ENCODE results near the gene TIMM23B. TPM values are rescaled to one million over a fixed set of nuclear protein-coding genes. Genes with fewer than 3 reads are reported as not detected.
"Not testable (repeated sequence)": the region's sequence is repeated elsewhere in the genome, so short reads cannot be mapped to it uniquely, and the experiment has no call there.

Gene TIMM23B, protein sequence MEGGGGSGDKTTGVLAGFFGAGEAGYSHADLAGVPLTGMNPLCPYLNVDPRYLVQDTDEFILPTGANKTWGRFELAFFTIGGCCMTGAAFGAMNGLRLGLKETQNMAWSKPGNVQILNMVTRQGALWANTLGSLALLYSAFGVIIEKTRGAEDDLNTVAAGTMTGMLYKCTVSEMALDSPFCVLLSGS
- 22.2 TPM for polyA plus RNA-seq (2013)

DNA sequence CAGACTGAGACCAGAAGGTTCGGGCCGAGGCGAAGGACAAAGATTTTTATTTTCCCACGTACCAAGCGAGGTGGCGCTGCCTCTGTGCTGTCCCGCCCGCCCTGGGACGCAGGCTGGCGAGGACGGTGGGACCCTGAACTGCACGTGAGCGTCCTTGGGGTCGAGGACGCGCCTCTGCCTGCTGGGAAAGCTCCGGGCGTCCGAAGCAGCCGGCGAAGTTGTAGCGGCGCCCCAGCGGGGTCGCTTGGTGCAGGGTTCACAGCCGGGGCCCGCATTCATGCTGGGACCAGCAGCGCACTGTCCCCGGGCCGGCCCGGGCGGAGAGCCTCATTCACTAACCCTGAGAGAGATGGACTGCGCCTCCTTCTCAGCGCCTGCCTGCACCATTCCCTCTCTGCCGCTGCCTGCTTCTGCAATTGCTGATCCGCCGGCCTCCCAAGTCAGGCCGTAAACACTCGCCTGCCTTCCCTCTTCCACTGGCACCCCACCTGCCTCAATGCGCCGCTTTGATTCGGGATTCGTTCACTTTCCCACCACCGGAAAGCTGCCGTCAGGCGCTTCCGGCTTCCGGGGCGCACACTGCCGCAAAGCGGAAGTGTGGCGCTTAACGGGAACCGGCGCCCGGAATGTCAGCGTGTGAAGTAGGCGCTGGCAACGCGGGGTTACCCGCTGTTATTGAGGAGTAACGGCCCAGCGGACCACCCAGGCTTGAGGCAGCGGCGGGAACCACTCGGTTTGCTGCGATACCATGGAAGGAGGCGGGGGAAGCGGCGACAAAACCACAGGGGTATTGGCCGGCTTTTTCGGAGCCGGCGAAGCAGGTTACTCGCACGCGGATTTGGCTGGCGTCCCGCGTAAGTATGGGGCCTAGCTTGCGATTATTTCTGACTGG, at the start of gene TIMM23B, which contains the start of gene PARG:
Gene TIMM23B (plus strand): TSS at position 607 of the 892 bp plus-strand sequence. CDS start 142 bp downstream, at position 749.
Gene PARG (minus strand): TSS at position 581 of the 892 bp plus-strand sequence. CDS start 302 bp downstream, at position 279.
- POLR2A ChIA-PET = not testable (repeated sequence)

DNA sequence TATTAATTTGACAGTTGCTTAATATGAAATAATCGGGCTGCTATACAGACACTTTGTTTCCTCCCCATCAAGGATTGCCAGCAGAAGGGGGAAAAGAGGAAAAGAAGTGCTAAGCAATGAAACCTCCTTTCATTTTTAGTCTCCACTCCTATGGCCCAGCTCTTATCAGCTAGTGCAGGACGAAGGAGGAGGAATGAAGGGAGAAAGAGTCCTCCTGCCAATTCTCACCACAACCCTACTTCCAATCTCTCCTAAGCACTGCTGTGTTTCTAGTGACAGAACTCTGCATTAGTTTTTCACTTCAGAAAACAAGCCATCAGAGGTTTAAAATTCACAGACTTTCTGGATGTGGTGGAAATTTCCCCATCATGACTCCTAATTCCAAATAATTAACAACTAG, 41.9 kb upstream of the TIMM23B start:
- H3K4me3 ChIP-seq (ENCODE audit: control insufficient read depth in 1 of 7, extremely low read depth in 1 of 7, insufficient read depth in 4 of 7, low read depth in 2 of 7, low read length in 6 of 7); H3K4me1 ChIP-seq (ENCODE audit: control extremely low read depth in 1 of 4, control insufficient read depth in 4 of 4, insufficient read depth in 4 of 4, low read length in 3 of 4); H3K9me3 ChIP-seq (ENCODE audit: control extremely low read depth in 1 of 5, control insufficient read depth in 4 of 5, insufficient read depth in 2 of 5, low read depth in 1 of 5, low read length in 4 of 5); H3K36me3 ChIP-seq (ENCODE audit: control insufficient read depth in 4 of 4, insufficient read depth in 4 of 4, low read length in 3 of 4); H3K27ac ChIP-seq (ENCODE audit: insufficient read depth in 1 of 2, low read depth in 1 of 2, low read length in 2 of 2, poor library complexity in 1 of 2, severe bottlenecking in 2 of 2); CTCF ChIA-PET; H3K27me3 ChIP-seq (replicated peaks in 2 of 5; ENCODE audit: control insufficient read depth in 4 of 5, insufficient read depth in 5 of 5, low read length in 4 of 5); POLR2A ChIA-PET; DNase-seq: not testable (repeated sequence)
- no CpG with 5 or more reads among the region's 2 CpGs for WGBS (ENCODE audit: insufficient coverage)

More for the DNA sequence above, at the start of gene TIMM23B, which contains the start of gene PARG:
- H3K36me3 ChIP-seq (ENCODE audit: control insufficient read depth in 4 of 4, insufficient read depth in 4 of 4, low read length in 3 of 4); CTCF ChIA-PET; H3K27me3 ChIP-seq (replicated peaks in 2 of 5; ENCODE audit: control insufficient read depth in 4 of 5, insufficient read depth in 5 of 5, low read length in 4 of 5); H3K9me3 ChIP-seq (ENCODE audit: control extremely low read depth in 1 of 5, control insufficient read depth in 4 of 5, insufficient read depth in 2 of 5, low read depth in 1 of 5, low read length in 4 of 5): not testable (repeated sequence)
- WGBS (ENCODE audit: insufficient coverage) = under 1% methylated on average over 64 of the region's 81 CpGs
- DNase-seq = peak; percentile 79 to 90 (median 84)
- H3K4me3 ChIP-seq (ENCODE audit: control insufficient read depth in 1 of 7, extremely low read depth in 1 of 7, insufficient read depth in 4 of 7, low read depth in 2 of 7, low read length in 6 of 7) = peak within 1 kb of the TSS; percentile 68 to 87 (median 82)
- peaks cover 3 to 21% (median 6%) of the 10 kb centered on the region in 4 experiments for H3K4me1 ChIP-seq (ENCODE audit: control extremely low read depth in 1 of 4, control insufficient read depth in 4 of 4, insufficient read depth in 4 of 4, low read length in 3 of 4)
- peak within 1 kb of the TSS; percentile 64 to 85 for H3K27ac ChIP-seq (ENCODE audit: insufficient read depth in 1 of 2, low read depth in 1 of 2, low read length in 2 of 2, poor library complexity in 1 of 2, severe bottlenecking in 2 of 2)

DNA sequence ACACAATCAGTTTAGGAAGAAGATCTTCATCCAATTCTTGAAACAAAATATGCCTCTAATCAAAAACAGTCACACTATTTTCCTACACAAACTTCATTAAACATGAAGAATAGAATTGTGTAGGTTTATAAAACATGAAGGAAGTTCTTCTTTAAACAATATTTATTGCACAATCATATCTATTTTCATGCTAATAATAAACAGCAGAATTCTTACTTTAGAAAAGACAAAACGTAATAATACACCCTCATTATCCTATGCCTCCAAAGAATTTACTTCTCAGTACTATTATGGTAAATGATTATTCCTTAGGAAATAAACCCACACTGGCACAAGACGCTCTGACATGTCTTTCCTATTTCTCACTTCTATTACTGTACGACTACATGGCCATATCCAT, 41.4 kb upstream of the TIMM23B start:
- CTCF ChIA-PET; H3K9me3 ChIP-seq (ENCODE audit: control extremely low read depth in 1 of 5, control insufficient read depth in 4 of 5, insufficient read depth in 2 of 5, low read depth in 1 of 5, low read length in 4 of 5); POLR2A ChIA-PET; H3K4me3 ChIP-seq (ENCODE audit: control insufficient read depth in 1 of 7, extremely low read depth in 1 of 7, insufficient read depth in 4 of 7, low read depth in 2 of 7, low read length in 6 of 7); H3K36me3 ChIP-seq (ENCODE audit: control insufficient read depth in 4 of 4, insufficient read depth in 4 of 4, low read length in 3 of 4); H3K27ac ChIP-seq (ENCODE audit: insufficient read depth in 1 of 2, low read depth in 1 of 2, low read length in 2 of 2, poor library complexity in 1 of 2, severe bottlenecking in 2 of 2); H3K27me3 ChIP-seq (replicated peaks in 2 of 5; ENCODE audit: control insufficient read depth in 4 of 5, insufficient read depth in 5 of 5, low read length in 4 of 5); H3K4me1 ChIP-seq (ENCODE audit: control extremely low read depth in 1 of 4, control insufficient read depth in 4 of 4, insufficient read depth in 4 of 4, low read length in 3 of 4); DNase-seq: not testable (repeated sequence)
- WGBS (ENCODE audit: insufficient coverage) = no CpG with 5 or more reads among the region's 3 CpGs

DNA sequence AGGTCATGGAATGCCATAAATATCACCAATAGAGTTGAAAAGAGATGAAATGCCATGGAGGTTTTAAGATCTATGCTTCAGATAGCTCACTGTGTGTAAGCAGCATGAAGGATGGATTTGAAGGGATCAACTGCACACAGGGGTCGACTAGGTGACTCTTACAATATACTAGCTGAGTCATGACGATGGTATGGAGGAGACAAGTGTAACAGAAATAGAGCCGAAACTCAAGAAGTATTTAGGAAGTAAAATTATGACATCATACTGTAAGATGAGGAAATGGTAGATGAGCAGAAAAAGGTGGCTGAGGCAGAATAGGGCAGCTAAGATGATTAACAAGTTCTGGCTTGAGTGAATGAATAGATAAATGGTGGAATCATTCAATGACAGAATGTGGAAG, 38.0 kb upstream of the TIMM23B start:
- H3K4me3 ChIP-seq (ENCODE audit: control insufficient read depth in 1 of 7, extremely low read depth in 1 of 7, insufficient read depth in 4 of 7, low read depth in 2 of 7, low read length in 6 of 7); H3K36me3 ChIP-seq (ENCODE audit: control insufficient read depth in 4 of 4, insufficient read depth in 4 of 4, low read length in 3 of 4); H3K27me3 ChIP-seq (replicated peaks in 2 of 5; ENCODE audit: control insufficient read depth in 4 of 5, insufficient read depth in 5 of 5, low read length in 4 of 5); H3K4me1 ChIP-seq (ENCODE audit: control extremely low read depth in 1 of 4, control insufficient read depth in 4 of 4, insufficient read depth in 4 of 4, low read length in 3 of 4); DNase-seq; CTCF ChIA-PET; POLR2A ChIA-PET; H3K9me3 ChIP-seq (ENCODE audit: control extremely low read depth in 1 of 5, control insufficient read depth in 4 of 5, insufficient read depth in 2 of 5, low read depth in 1 of 5, low read length in 4 of 5); H3K27ac ChIP-seq (ENCODE audit: insufficient read depth in 1 of 2, low read depth in 1 of 2, low read length in 2 of 2, poor library complexity in 1 of 2, severe bottlenecking in 2 of 2): not testable (repeated sequence)
- WGBS (ENCODE audit: insufficient coverage) = no CpG with 5 or more reads among the region's 3 CpGs

DNA sequence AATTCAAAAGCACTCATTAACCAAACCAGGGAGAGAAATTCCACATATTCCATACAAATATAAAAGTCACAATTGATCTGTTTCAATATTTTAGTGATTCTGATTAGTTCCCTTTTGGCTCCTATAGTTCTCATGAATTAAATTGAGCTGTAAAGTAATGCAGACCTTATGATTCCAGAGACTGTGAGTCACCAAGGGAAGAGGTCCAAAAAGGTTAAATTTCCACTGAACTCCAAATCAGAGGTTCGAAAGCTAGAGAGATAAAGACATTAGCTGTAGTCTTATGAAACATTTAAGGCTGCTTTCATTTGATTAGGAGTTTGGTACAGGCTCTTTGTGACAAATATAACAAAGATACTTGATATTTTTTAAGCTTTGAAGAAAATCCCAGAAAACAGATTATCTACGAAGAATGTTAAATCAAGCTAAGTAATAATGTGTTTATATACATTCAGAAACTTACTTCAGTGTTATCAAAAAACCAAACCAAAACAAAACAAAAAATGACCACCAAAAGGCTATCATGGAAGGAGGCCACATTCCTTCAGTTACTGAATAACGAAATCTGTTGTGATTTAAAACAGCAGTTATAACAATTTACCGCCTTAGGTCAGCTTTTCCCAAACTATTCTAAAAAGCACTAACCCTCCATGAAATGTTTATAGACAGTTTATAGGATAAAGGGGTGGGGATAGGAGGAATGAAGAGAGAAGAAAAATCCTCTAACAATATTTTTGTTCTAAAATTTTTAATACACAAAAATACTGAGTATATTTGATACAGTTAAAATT, 33.4 kb upstream of the TIMM23B start:
- H3K9me3 ChIP-seq (ENCODE audit: control extremely low read depth in 1 of 5, control insufficient read depth in 4 of 5, insufficient read depth in 2 of 5, low read depth in 1 of 5, low read length in 4 of 5); CTCF ChIA-PET; H3K27ac ChIP-seq (ENCODE audit: insufficient read depth in 1 of 2, low read depth in 1 of 2, low read length in 2 of 2, poor library complexity in 1 of 2, severe bottlenecking in 2 of 2); H3K36me3 ChIP-seq (ENCODE audit: control insufficient read depth in 4 of 4, insufficient read depth in 4 of 4, low read length in 3 of 4); H3K27me3 ChIP-seq (replicated peaks in 2 of 5; ENCODE audit: control insufficient read depth in 4 of 5, insufficient read depth in 5 of 5, low read length in 4 of 5); H3K4me1 ChIP-seq (ENCODE audit: control extremely low read depth in 1 of 4, control insufficient read depth in 4 of 4, insufficient read depth in 4 of 4, low read length in 3 of 4); DNase-seq; H3K4me3 ChIP-seq (ENCODE audit: control insufficient read depth in 1 of 7, extremely low read depth in 1 of 7, insufficient read depth in 4 of 7, low read depth in 2 of 7, low read length in 6 of 7); POLR2A ChIA-PET: not testable (repeated sequence)
- WGBS (ENCODE audit: insufficient coverage) = no CpG with 5 or more reads among the region's 4 CpGs

GRCh38 chr10:49910295-49910694, 31.6 kb upstream of the TIMM23B start:
- DNase-seq; H3K4me1 ChIP-seq (ENCODE audit: control extremely low read depth in 1 of 4, control insufficient read depth in 4 of 4, insufficient read depth in 4 of 4, low read length in 3 of 4); H3K27ac ChIP-seq (ENCODE audit: insufficient read depth in 1 of 2, low read depth in 1 of 2, low read length in 2 of 2, poor library complexity in 1 of 2, severe bottlenecking in 2 of 2); H3K36me3 ChIP-seq (ENCODE audit: control insufficient read depth in 4 of 4, insufficient read depth in 4 of 4, low read length in 3 of 4); POLR2A ChIA-PET; H3K4me3 ChIP-seq (ENCODE audit: control insufficient read depth in 1 of 7, extremely low read depth in 1 of 7, insufficient read depth in 4 of 7, low read depth in 2 of 7, low read length in 6 of 7); H3K27me3 ChIP-seq (replicated peaks in 2 of 5; ENCODE audit: control insufficient read depth in 4 of 5, insufficient read depth in 5 of 5, low read length in 4 of 5); H3K9me3 ChIP-seq (ENCODE audit: control extremely low read depth in 1 of 5, control insufficient read depth in 4 of 5, insufficient read depth in 2 of 5, low read depth in 1 of 5, low read length in 4 of 5); CTCF ChIA-PET: not testable (repeated sequence)
- WGBS (ENCODE audit: insufficient coverage) = no CpG with 5 or more reads among the region's 1 CpG

- H3K9me3 ChIP-seq (ENCODE audit: control extremely low read depth in 1 of 5, control insufficient read depth in 4 of 5, insufficient read depth in 2 of 5, low read depth in 1 of 5, low read length in 4 of 5); H3K27me3 ChIP-seq (replicated peaks in 2 of 5; ENCODE audit: control insufficient read depth in 4 of 5, insufficient read depth in 5 of 5, low read length in 4 of 5); H3K4me3 ChIP-seq (ENCODE audit: control insufficient read depth in 1 of 7, extremely low read depth in 1 of 7, insufficient read depth in 4 of 7, low read depth in 2 of 7, low read length in 6 of 7); H3K4me1 ChIP-seq (ENCODE audit: control extremely low read depth in 1 of 4, control insufficient read depth in 4 of 4, insufficient read depth in 4 of 4, low read length in 3 of 4); CTCF ChIA-PET; H3K27ac ChIP-seq (ENCODE audit: insufficient read depth in 1 of 2, low read depth in 1 of 2, low read length in 2 of 2, poor library complexity in 1 of 2, severe bottlenecking in 2 of 2); DNase-seq; H3K36me3 ChIP-seq (ENCODE audit: control insufficient read depth in 4 of 4, insufficient read depth in 4 of 4, low read length in 3 of 4); POLR2A ChIA-PET: not testable (repeated sequence)
Observed at GRCh38 chr10:49916451-49916850, 25.4 kb upstream of the TIMM23B start.

Measured in common myeloid progenitor, CD34-positive (primary cell).